ENCODE measurements around the gene NRF1. TPM values are rescaled to one million over a fixed set of nuclear protein-coding genes. Genes with fewer than 3 reads are reported as not detected.
"Not testable (repeated sequence)": the region's sequence is repeated elsewhere in the genome, so short reads cannot be mapped to it uniquely, and the experiment has no call there.

NRF1 gene
- total and polyA plus RNA-seq, 8 donors = 5.5 to 11.2 (median 7.0) TPM

DNA sequence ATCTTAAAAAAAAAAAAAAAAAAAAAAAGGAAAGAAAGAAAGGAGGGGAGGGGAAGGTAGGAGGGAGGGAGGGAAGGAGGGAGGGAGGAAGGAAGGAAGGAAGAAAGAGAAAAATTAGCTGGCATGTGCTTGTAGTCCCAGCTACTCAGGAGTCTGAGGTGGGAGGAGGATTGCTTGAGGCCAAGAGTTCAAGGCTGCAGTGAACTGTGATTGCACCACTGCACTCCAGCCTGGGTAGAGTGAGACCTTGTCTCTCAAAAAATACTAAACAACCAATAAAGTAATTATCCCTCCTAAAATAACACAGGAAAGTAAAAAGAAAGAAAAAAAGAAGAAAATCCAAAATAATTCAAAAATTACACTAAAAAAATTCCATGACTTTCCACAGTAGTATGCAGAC lies 13.8 kb upstream of the NRF1 start:
- H3K36me3 ChIP-seq = no peaks in the 10 kb centered on the region
- H3K27me3 ChIP-seq = no peaks in the 10 kb centered on the region
- no peak overlapping the region for H3K4me3 ChIP-seq
- DNase-seq (no peak), ATAC-seq (no peak), FAIRE-seq (no peak)
- H3K27ac ChIP-seq = no peak overlapping the region
- intact Hi-C loops (cut with DNase I) = no loop called here
- H3K4me1 ChIP-seq = no peaks in the 10 kb centered on the region
- no peaks in the 10 kb centered on the region for H3K9me3 ChIP-seq
- TF ChIP-seq, protein P1, sequence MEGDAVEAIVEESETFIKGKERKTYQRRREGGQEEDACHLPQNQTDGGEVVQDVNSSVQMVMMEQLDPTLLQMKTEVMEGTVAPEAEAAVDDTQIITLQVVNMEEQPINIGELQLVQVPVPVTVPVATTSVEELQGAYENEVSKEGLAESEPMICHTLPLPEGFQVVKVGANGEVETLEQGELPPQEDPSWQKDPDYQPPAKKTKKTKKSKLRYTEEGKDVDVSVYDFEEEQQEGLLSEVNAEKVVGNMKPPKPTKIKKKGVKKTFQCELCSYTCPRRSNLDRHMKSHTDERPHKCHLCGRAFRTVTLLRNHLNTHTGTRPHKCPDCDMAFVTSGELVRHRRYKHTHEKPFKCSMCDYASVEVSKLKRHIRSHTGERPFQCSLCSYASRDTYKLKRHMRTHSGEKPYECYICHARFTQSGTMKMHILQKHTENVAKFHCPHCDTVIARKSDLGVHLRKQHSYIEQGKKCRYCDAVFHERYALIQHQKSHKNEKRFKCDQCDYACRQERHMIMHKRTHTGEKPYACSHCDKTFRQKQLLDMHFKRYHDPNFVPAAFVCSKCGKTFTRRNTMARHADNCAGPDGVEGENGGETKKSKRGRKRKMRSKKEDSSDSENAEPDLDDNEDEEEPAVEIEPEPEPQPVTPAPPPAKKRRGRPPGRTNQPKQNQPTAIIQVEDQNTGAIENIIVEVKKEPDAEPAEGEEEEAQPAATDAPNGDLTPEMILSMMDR (IDR thresholded peaks at IDR 0.05) = no peak

DNA sequence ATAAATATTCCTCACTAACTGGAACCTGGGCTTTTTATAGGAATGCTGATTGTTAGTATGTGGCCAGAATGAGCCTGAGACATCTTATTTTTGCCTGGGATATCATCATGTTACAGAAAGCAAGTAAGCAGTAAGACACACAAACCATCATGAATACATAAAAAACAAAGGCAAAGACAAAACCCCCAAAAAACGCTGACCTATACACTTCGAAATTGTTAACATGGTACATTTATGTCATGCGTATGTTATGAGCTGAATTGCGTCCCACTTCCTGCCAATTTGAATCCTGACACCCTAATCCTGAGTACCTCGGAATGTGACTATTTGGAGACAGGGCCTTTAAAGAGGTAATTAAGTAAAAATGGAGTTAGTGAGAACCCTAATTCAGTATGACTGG lies 12.3 kb upstream of the NRF1 start:
- DNase-seq (no peak), FAIRE-seq (no peak), ATAC-seq (no peak)
- intact Hi-C loops (cut with DNase I) = no loop called here
- TF ChIP-seq, protein P1 (IDR thresholded peaks at IDR 0.05) = no peak
- Histone ChIP-seq H3K4me3 (no peak overlapping the region), H3K4me1 (no peaks in the 10 kb centered on the region), H3K36me3 (no peaks in the 10 kb centered on the region), H3K9me3 (no peaks in the 10 kb centered on the region), H3K27ac (no peak overlapping the region), H3K27me3 (no peaks in the 10 kb centered on the region)
- WGBS, 2 donors = 79 to 85% methylated on average over 5 of the region's 5 CpGs

DNA sequence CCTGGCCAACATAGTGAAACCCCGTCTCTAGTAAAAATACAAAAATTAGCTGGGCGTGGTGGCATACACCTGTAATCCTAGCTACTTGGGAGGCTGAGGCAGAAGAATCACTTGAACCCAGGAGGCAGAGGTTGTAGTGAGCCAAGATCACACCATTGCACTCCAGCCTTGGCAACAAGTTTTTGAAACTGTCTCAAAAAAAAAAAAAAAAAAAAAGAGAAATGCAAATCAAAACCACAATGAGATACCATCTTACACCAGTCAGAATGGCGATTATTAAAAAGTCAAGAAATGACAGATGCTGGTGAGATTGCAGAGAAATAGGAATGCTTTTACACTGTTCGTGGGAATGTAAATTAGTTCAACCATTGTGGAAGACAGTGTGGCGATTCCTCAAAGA lies 7.9 kb upstream of the NRF1 start:
- H3K27ac ChIP-seq; H3K4me1 ChIP-seq; intact Hi-C loops (cut with DNase I); H3K27me3 ChIP-seq; FAIRE-seq; H3K9me3 ChIP-seq; DNase-seq; ATAC-seq; H3K4me3 ChIP-seq; H3K36me3 ChIP-seq: not testable (repeated sequence)
- WGBS, 2 donors = 74 to 78% methylated on average over 5 of the region's 5 CpGs

DNA sequence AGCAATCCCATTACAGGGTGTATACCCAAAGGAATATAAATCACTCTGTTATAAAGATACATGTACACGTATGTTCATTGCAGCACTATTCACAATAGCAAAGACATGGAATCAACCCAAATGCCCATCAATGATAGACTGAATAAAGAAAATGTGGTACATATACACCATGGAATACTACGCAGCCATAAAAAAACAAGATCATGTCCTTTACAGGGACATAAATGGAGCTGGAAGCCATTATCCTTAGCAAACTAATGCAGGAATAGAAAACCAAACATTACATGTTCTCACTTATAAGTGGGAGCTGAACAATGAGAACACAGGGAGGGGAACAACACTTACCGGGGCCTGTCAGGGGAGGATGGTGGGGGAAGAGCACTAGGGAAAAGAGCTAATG lies 7.5 kb upstream of the NRF1 start:
- DNase-seq; H3K9me3 ChIP-seq; H3K27ac ChIP-seq; H3K36me3 ChIP-seq; H3K4me3 ChIP-seq; ATAC-seq; intact Hi-C loops (cut with DNase I); H3K27me3 ChIP-seq; FAIRE-seq; H3K4me1 ChIP-seq: not testable (repeated sequence)
- 88 to 89% methylated on average over 3 of the region's 3 CpGs for WGBS, 2 donors

DNA sequence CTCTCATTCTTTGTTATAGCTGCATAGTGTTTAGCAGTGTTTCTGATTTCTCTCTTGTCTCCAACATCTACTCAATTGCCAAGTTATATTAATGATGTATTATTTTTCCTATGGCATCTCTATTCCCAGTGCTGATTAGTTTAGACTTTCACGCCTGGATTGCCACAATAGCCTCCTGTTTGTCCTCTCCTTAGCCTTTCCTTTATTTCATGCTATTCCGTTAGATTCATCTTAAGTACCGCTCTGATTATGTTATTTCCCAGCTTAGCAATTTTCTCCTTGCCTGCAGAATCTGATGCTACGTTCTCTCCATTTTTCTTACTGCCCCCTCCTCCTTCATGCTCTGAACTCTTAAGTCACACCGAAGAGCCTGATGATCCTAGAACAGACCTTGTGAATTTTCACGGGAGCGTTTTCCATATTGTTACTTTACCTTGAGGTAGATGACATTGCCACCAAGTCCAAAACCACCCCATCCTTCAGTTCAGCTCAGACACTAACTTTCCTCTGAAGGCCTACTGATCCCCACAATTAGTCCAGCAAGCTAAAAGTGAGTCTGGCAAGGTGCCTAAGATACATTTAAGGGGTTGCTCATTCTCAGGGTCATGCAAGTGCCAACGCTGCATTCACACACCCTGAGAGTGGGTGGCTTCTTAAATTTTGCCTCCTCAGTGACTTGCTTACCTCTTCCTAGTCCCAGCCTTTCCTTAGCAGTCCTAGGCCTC lies 6.6 kb upstream of the NRF1 start:
- no peaks in the 10 kb centered on the region for H3K36me3 ChIP-seq
- intact Hi-C loops (cut with DNase I) = no loop called here
- TF ChIP-seq, protein P1 (IDR thresholded peaks at IDR 0.05) = no peak
- peaks cover 0 to under 1% (median 0%) of the 10 kb centered on the region in 3 donors for H3K4me1 ChIP-seq
- DNase-seq = no peak
- H3K27me3 ChIP-seq = no peaks in the 10 kb centered on the region
- no peak overlapping the region for H3K4me3 ChIP-seq
- 77 to 80% methylated on average over 8 of the region's 8 CpGs for WGBS, 2 donors
- ATAC-seq = peak in 1 of 4 donors; percentile 8
- no peaks in the 10 kb centered on the region for H3K9me3 ChIP-seq
- FAIRE-seq = no peak
- H3K27ac ChIP-seq = no peak overlapping the region

DNA sequence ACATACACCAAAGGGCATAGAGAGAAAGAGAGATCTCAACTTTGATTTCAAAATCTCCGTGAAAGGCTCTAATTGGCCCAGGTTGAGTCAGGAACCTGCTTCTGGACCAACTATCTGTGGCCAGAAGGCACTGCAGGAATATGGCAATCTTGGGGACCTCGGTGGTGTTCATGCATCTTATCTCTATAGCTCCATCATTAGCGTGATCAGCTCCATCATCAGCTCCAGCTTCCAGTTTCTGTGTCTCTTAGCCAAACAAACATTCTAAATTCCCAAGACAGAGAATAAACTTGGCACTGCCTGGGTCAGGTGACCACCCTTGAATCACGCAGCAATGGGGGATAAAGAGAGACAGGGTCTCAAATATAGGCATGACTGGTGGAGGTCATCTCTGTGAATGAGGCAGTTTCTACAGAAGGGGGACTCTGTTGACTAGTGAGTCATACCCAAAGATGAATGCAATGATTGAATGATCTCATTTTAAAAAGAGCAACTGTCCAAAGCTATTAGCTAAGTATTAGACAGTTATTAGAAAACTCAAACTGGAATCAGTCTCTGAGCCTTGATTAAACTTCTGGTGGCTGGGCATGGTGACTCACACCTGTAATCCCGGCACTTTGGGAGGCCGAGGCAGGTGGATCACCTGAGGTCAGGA lies 5.4 kb upstream of the NRF1 start:
- Histone ChIP-seq H3K9me3 (no peaks in the 10 kb centered on the region), H3K4me3 (no peak overlapping the region), H3K4me1 (peaks cover 0 to 9% (median 7%) of the 10 kb centered on the region in 3 donors), H3K27ac (no peak overlapping the region), H3K36me3 (no peaks in the 10 kb centered on the region), H3K27me3 (no peaks in the 10 kb centered on the region)
- FAIRE-seq (no peak), ATAC-seq (no peak), DNase-seq (no peak)
- 85 to 92% methylated on average over 6 of the region's 6 CpGs for WGBS, 2 donors
- TF ChIP-seq, protein P1 (IDR thresholded peaks at IDR 0.05) = no peak
- intact Hi-C loops (cut with DNase I) = no loop called here
